Medulla oblongata (tissue), 1 donor: ENCODE results near the gene FASTK.

Experiments used
- DNase-seq: peaks from one replicate; pipeline ENCODE4 v3.0.0-alpha.2; 2015; ENCODE audit errors: extremely low spot score

Gene FASTK

DNA sequence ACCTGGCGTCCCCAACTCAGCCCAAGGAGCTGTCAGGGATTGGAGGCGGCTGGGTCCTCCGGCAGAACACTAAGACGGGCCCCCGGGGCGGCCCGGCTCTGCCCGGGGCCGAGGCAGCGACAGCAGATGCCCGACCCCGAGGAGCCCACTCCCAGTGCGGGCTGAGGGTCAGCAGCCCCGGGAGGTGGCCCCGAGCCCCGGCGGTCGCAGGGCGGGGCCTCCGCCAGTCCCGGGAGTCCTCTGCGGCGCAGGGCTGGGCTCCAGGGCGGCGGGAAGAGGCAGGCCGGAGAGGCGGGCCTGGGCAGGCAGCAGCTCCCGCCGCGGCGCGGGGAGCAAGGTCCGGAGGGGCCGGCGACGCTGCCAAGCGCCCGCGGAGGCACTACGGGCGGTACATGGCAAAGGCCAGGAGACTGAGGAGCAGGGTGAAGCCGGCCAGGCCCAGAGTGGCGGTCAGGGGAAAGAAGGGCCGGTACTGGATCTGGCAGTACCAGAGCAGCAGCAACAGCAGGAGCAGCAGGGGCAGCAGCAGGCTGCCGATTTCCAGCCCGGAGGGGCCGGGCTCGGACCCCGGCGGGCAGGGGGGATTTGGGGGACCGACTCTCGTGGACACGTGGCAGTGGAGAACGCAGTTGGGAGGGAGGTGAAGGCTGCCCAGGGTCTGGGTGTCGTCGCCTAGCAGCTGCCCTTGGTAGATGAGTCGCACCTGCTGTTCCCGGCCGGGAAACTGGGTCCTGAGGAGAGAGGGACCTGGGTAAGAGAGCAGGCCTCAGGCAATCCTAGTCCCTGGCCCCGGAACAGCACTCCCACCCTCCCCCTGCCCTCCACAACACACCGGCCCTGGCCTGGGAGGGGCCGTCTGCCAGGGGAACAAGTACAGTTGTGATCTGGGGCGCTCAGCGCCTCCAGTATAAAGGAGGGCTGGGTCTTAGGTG lies 827 bp upstream of the FASTK start:
- no peak for DNase-seq

DNA sequence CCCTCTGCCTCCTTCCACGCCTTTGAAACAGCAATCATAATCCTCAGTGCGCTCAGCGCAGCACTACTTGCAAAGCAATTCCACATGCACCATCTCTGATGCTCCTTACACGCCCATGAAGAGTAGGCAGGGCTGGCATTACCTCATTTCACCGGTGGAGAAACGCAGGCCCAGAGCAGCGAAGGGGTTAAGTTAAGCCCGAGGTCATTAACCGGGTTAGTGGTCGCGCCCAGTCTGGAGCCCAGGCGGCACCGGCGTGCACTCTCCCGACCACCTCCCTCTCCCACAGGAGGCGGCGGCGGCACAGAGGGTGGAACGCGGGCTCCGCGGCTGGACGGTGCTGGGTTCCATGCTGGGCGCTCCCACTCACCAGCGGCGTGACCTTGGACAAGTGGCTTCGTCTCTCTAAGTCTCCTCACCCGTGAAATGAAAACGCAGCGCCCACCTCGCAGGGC lies 515 bp downstream of the FASTK start:
- no peak for DNase-seq

DNA sequence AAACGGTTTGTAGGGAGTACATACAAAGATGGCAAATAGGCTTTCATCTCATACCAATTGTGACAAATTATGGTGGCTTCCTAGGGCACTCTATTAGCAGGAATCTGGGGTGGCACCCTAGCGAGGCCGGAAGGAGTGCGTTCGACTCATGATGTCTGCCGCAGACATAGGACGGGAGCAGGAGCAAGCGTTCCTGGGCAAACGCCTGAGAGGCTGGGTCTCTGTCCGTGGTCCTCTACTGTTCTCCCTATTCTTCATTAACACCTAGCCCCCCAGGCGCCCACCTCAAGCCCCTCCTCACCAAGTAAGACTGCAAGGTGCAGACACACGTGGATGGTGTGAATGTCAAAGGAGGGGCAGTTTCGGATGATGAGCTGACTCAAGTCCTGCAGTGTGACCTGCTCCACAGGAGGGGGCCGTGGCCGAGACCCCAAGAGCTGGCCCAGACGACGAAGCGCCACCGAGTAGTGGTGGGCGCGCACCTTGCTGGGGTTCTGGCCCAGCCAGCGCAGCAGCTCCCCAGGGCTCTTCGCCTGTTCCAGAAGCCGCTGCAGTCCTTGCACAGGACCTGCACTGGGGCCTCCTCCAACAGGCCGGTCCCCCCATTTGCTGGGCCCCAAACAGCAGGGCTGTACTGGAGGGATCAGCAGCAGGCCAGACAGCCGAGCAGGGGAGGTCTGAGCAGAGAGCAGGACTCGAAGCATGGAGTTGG lies 1.3 kb downstream of the FASTK start:
- no peak for DNase-seq

DNA sequence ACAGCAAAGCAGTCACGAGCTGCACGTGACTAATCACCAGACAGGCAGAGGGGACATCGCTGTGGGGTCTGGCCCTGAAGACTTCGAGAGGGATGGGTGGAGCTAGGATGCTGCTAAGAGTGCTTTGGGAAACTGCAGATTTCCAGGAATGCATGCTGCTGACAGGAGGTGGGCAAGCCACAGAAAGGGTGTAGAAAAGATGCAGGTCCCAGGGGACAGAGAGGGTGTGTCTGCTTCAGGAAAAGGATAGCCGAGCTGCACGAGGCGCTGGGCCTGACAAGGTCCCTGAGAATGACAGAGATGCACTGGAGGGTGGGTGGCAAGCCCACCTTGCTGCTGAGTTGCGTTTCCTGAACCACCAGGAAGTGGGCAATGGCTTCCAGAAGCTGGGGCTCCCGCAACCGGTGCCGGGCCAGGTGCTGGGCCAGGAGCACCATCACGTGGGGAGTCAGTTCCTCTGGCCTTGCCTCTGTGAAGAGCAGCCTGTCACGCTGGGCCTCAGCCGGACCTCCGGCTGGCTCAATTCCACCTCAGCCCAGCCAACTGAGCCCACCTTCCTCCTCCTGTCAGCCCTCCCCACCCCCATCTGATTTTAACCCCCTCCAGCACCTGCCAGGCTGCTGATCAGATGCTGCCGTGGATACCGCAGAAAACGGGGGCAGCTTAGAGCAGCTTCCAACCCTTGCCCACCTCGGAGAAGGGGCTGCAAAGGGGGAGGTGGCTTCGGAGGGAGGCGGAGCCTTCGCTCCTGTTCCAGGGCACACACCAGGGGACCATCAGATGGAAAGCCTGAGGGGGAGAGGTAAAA lies 2.2 kb downstream of the FASTK start:
- no peak for DNase-seq

DNA sequence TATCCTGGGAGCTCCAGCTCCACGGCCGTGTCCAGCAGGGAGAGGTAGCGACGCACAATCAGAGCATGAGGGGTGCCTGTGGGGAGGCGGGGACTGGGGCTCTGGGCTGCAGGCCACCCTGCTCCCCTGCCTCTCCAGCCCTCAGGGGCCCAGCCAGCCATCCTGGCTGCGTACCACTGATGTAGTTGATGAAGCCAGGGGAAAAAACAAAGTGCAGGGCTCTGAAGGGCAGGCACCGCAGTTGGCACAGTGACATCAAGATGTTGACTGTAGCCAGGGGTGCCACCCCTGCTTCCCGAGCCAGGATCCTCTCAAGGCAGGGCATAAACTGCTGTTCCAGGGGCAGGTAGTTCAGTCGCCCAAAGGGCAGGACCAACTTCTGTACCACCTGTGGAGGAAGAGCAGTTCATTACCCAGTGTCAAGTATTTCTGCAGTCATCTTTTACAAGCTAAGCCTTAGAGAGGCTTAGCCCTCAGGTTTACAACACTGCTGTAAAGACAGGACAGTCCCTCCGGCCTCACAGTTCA lies 2.8 kb downstream of the FASTK start:
- no peak for DNase-seq

DNA sequence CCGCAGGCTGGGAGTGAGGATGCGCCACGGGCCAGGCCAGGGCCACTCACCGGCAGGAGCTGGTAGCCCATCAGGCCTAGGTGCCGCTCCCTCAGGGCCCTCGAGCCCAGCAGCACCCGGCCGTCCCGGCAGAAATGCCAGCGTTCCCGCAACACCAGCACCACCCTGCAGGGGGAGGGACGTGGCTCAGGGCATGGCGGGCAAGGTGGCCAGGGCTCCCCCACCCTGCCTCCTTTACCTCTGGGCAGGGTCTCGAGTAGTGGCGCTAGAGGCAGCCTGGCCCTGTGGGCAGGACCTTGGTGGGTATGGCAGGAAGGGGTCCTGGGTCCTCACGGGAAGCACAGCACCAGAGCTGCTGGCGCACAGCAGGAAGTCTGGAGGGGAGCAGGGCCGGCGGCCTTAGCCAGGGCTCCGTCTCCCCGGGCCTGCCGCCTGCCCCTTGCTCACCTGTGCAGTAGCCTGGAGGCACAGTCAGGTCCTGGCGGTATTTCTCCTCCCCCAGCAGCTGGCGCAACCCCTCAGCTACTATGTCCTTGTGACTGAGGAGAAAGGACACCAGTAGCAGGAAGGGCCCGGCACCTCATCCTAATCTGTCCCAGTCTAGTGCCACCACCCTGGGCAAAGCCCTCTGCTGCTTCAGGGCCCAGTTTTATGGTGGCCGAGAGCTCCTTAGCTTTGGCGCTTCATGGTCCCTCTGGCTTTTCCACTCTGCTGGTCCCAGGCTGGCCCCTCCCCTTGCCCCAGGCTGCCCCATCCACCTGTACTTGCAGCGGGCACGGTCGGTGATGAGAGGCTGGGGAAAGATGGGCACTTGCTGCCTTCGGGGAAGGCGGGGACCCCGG lies 3.5 kb downstream of the FASTK start:
- no peak for DNase-seq

DNA sequence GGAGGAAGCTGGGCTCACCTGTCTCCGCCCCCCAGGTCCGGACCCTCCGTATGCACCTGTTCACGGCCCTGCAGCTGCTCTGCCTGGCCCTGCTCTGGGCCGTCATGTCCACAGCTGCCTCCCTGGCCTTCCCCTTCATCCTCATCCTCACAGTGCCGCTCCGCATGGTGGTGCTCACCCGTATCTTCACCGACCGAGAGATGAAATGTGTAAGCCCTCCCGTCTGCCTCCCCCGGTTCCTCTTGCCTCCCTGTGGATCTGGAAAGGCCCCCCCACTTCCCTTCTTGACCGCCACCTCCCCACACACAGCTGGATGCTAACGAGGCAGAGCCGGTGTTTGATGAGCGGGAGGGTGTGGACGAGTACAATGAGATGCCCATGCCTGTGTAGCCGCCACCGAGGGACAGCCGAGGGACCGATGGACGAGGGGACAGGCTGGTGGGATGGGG lies 4.6 kb downstream of the FASTK start:
- DNase-seq, result no peak

DNA sequence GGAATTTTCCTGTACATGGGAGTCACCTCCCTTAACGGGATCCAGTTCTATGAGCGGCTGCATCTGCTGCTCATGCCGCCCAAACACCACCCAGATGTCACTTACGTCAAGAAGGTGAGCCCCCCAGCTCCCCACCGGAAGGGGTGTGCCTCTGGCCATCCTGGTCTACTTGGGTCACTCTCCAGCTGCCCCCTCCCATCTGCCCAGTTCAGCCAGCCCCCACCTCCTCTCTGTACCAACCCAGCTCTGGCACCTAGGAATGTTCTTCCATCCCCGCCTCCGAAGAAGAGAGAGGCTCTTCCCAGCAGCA lies 5.0 kb downstream of the FASTK start:
- DNase-seq, result no peak

DNA sequence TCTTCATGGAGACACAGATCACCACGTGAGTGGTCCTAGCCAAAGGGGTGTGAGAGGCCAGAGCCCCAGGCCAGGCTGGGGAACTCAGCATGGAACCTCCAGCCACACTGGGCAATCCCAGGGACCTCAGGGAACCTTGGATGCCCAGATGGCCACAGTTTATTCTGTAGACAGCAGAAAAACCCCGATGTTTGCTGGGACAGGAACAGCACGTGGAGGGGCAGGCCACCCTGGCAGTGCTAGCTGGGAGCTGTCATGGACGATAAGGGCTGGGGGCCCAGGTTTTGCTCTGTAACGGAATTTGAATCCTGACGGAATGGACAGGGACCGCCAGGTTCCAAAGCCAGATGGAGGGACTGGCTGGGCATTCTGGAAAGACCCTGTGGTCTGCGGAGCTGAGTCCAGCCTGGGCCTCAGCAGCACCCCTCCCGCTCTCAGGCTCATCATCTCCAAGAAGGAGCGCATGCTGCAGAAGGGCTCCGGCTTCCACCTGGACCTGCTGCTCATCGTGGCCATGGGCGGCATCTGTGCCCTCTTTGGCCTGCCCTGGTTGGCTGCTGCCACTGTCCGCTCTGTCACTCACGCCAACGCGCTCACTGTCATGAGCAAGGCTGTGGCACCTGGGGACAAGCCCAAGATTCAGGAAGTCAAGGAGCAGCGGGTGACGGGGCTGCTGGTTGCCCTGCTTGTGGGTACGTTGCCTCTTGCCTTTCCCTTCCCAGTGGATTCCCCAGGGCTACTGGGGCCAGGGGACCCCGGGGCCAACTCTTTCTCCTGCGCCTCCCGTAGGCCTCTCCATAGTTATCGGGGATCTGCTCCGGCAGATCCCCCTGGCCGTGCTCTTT lies 5.6 kb downstream of the FASTK start:
- DNase-seq, result no peak

DNA sequence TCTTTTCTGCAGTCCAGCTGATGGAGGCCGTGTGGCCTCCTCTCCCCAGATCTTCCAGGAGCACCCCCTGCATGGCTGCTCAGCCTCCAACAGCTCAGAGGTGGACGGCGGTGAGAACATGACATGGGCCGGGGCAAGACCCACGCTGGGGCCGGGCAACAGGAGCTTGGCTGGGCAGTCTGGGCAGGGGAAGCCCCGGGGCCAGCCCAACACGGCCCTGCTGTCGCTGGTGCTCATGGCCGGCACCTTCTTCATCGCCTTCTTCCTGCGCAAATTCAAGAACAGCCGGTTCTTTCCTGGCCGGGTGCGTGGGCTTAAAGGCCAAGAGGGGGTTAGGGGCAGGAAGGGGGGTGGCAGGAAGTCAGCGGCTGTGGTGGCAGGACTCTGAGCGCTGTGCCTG lies 6.6 kb downstream of the FASTK start:
- DNase-seq, result no peak

DNA sequence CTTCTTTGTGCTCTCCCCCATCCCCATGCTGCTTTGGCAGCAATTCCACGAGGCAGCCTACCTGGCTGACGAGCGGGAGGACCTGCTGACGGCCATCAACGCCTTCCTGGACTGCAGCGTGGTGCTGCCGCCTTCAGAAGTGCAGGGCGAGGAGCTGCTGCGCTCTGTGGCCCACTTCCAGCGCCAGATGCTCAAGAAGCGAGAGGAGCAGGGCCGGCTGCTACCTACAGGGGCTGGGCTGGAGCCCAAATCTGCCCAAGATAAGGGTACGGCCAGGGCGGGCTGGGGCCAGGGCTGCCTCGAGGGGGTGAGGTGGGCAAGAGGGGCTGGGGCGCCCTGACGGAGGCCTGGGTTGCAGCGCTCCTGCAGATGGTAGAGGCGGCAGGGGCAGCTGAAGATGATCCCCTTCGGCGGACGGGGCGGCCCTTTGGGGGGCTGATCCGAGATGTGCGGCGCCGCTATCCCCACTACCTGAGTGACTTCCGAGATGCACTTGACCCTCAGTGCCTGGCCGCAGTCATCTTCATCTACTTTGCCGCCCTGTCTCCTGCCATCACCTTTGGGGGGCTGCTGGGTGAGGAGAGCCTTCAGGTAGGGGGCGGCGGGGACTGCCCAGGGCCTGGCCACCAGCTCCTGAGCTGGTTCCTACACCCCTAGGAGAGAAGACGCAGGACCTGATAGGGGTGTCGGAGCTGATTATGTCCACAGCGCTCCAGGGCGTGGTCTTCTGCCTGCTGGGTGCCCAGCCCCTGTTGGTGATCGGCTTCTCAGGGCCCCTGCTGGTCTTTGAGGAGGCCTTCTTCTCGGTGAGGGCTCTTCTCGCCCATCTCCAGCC lies 9.4 kb downstream of the FASTK start:
- DNase-seq, result no peak

DNA sequence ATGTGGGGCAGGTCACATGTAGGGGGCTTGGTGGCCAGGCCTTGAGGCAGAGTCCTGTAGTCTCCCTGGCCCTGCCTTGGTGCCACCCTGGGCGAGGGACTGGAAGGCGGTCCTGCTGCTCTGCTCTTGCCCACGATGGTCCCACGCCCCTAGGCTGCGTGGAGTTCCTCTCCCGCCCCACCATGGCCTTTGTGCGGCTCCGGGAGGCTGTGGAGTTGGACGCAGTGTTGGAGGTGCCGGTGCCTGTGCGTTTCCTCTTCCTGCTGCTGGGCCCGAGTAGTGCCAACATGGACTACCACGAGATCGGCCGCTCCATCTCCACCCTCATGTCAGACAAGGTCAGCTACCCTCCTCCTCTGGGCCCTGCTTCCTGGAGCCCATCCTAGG lies 10.0 kb downstream of the FASTK start:
- no peak for DNase-seq

DNA sequence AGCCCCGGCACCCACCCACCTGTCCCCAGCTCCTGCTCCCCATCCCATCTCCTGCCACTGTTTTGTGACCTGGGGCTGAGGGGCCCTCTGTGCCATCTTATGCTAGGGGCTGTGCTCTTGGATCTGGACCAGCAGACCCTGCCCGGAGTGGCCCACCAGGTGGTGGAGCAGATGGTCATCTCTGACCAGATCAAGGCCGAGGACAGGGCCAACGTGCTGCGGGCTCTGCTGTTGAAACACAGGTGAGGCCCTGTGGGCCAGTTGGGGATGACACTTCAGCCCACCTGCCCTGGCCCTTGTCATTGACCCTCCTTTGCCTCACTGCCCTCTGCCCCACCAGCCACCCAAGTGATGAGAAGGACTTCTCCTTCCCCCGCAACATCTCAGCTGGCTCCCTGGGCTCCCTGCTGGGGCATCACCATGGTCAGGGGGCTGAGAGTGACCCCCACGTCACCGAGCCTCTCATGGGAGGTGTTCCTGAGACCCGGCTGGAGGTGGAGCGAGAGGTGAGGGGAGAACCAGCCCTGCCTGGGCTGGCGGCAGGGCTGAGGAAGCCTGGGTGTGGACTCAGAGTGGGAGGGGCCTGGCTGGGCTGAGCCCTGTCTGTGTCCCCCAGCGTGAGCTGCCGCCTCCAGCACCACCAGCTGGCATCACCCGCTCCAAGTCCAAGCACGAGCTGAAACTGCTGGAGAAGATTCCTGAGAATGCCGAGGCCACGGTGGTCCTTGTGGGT lies 10.6 kb downstream of the FASTK start:
- no peak for DNase-seq

DNA sequence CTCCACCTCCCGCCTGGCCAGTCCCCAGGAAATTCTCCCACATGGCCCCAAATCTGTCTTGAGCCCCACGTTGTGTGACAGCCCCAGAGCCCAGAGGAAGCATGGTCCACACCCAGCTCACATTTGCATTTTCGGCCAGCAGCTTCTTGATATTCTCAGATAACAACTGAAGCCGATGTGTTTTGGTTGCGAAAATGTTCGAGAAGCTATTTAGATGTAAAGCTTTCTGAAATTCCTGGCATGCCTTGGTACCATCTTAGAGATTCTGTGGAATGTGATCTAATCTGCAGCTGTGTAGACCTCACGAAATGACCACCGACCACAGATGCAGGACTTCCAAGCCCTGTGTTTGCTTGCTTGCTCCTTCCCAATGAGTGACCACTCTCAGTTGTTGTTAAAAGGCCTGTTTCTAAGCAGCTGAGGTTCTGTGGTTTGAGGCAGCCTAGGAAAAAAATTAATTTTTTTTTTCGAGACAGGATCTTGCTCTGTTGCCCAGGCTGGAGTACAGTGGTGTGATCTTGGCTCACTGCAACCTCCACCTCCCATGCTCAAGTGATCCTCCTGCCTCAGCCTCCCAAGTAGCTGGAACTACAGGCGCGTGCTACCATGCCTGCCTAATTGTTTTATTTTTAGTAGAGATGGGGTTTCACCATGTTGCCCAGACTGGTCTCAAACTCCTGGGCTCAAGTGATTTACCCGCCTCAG lies 12.4 kb downstream of the FASTK start:
- DNase-seq, result no peak

DNA sequence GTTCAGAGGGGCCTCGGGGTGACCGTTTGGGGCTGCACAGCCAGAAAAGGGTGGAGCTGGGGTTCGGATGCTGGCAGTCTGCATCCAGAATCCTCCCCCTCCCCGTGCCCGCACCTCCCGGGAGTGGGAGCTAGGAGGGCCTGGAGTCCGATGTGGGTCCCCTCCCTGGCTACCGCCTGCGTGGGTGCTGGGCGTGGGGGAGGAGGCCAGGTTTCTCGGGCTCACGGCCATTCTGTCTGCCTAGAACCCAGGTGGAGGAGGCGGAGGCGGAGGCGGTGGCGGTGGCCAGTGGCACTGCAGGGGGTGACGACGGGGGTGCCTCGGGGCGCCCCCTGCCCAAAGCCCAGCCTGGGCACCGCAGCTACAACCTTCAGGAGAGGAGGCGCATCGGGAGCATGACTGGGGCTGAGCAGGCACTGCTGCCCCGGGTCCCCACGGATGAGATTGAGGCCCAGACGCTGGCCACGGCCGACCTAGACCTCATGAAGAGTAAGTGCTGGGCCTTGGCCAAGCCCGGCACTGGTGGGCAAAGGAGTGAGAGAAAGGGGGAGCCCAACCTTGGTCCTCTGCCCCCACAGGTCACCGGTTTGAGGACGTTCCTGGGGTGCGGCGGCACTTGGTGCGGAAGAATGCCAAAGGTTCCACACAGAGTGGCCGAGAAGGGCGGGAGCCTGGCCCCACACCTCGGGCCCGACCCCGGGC lies 14.2 kb downstream of the FASTK start:
- no peak for DNase-seq

DNA sequence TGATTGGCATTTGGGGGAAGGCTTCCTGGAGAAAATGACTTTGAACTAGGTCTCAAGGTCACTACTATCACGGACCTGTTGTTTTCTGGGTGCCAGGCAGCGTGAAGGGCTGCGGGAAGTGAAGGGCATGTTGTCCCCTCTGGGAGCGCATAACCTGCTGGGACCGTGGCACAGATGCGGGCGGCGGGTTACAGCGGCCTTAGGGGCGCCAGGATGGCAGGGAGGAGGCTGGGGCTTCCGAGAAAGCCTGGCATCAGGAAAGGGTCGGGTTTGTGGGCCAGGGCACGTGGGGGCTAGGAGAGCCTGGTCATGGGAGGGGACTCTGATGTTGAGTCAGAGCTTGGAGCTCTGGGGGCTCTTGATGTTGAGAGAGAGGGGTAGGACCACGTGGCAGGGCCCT lies 15.1 kb downstream of the FASTK start:
- DNase-seq, result no peak

DNA sequence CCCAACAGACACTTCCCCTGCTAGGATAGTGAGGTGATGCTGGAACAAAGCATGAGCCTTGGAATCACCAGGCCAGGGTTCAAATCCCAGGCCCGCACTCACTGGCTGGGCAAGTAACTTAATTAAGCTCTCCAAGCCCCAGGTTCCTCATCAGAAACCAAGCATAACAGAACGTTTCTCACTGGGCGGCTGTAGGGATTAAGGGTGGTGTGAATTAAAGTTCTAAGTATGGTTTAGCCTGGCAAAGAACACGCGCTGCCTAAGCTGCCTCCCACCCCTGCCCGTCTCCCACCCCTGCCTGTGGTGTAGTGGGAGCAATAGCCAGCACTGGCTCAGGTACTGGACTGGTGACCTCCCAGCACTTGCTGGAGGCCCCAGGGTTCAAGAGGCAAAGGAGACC lies 15.6 kb downstream of the FASTK start:
- no peak for DNase-seq
